OCI-LY1 (cell line): Measurements from ENCODE around the gene GPR183.

ENCODE experiments used
- EZH2 ChIP-seq: fragments of 200-600 bp; sonication (generic), shearing (Covaris generic); IDR thresholded peaks from 2 replicates; pipeline ENCODE4 v1.8.0; 2017; ENCODE audit warnings: borderline replicate concordance, mixed run types, mild to moderate bottlenecking, antibody characterized with exemption, low read length, moderate library complexity, mixed read lengths
- TF ChIP-seq, protein P1 (sequence below): fragments of 200-600 bp; sonication (generic), shearing (Covaris generic); IDR thresholded peaks from 2 replicates; pipeline ENCODE4 v1.5.1; 2017; ENCODE audit warnings: mild to moderate bottlenecking, antibody characterized with exemption, low read length, moderate library complexity, mixed read lengths

DNA sequence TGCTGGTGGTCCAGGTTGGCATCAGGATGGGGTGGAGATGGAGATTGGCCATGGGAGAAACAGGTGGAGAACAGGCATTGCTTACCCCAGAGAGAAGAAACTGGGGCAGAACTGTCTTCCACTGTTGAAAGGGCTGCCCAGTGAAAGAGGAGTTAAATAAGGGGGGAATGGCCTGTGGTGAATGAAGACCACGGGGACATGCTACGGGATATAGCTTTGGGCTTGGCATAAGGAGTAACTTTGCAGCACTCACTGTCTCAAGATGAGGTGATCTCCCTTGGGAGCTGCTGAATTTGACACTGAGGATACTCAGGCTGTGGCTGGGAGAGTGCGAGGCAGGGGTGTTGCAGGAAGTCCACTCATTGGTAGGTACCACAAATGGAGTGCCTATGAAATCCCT, 38.4 kb downstream of the GPR183 start:
- TF ChIP-seq, protein P1, sequence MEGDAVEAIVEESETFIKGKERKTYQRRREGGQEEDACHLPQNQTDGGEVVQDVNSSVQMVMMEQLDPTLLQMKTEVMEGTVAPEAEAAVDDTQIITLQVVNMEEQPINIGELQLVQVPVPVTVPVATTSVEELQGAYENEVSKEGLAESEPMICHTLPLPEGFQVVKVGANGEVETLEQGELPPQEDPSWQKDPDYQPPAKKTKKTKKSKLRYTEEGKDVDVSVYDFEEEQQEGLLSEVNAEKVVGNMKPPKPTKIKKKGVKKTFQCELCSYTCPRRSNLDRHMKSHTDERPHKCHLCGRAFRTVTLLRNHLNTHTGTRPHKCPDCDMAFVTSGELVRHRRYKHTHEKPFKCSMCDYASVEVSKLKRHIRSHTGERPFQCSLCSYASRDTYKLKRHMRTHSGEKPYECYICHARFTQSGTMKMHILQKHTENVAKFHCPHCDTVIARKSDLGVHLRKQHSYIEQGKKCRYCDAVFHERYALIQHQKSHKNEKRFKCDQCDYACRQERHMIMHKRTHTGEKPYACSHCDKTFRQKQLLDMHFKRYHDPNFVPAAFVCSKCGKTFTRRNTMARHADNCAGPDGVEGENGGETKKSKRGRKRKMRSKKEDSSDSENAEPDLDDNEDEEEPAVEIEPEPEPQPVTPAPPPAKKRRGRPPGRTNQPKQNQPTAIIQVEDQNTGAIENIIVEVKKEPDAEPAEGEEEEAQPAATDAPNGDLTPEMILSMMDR: no peak
- TF ChIP-seq EZH2: no peak
